ENCODE results near the gene NKX2-1. TPM values are rescaled to one million over a fixed set of nuclear protein-coding genes. Genes with fewer than 3 reads are reported as not detected.
"Not testable (repeated sequence)": the region's sequence is repeated elsewhere in the genome, so short reads cannot be mapped to it uniquely, and the experiment has no call there.

The NKX2-1 gene
- total and polyA plus RNA-seq, 2 donors (not counting 3 experiments of a cell fraction or from before 2014, with no cell fraction given): not detected

GRCh38 chr14:36477266-36477665 is 42.8 kb downstream of the NKX2-1 start:
- Histone ChIP-seq H3K79me2 (ENCODE audit: control insufficient read depth, insufficient read depth, low read length) (no peaks in the 10 kb centered on the region), H2AFZ (ENCODE audit: low read depth, low read length) (no peak overlapping the region), H3K4me2 (ENCODE audit: insufficient read depth, low read length) (no peak overlapping the region), H3K9me3 (replicated peaks; ENCODE audit: control insufficient read depth, insufficient read depth, low read length) (no peaks in the 10 kb centered on the region), H3K4me1 (ENCODE audit: control insufficient read depth, extremely low read depth, insufficient read depth, low read length) (no peaks in the 10 kb centered on the region), H3K27me3 (ENCODE audit: control insufficient read depth in 2 of 2, insufficient read depth in 2 of 2, low read length in 2 of 2) (no peaks in the 10 kb centered on the region), H4K20me1 (replicated peaks; ENCODE audit: control insufficient read depth, extremely low read depth, insufficient read depth, low read length) (no peaks in the 10 kb centered on the region), H3K4me3 (replicated peaks in 1 of 3; ENCODE audit: insufficient read depth in 1 of 3, low read depth in 1 of 3, low read length in 3 of 3) (no peak overlapping the region), H3K9ac (replicated peaks; ENCODE audit: extremely low read depth, insufficient read depth, low read length) (no peak overlapping the region), H3K36me3 (ENCODE audit: control insufficient read depth in 2 of 2, extremely low read depth in 1 of 2, insufficient read depth in 2 of 2, low read length in 2 of 2) (no peaks in the 10 kb centered on the region), H3K9me1 (replicated peaks; ENCODE audit: control insufficient read depth, extremely low read depth, insufficient read depth, low read length) (no peaks in the 10 kb centered on the region), H3K27ac (ENCODE audit: insufficient read depth, low read depth, low read length) (no peak overlapping the region)
- CTCF ChIA-PET: no interaction called here
- TF ChIP-seq JUN (IDR thresholded peaks at IDR 0.05; ENCODE audit: borderline replicate concordance, insufficient read depth, insufficient read length, low read depth) (no peak), POLR2AphosphoS5 (IDR thresholded peaks at IDR 0.05; ENCODE audit: insufficient read depth, low read depth, low read length) (no peak), MAX (IDR thresholded peaks at IDR 0.05; ENCODE audit: insufficient read depth, insufficient read length) (no peak), CTCF (IDR thresholded peaks at IDR 0.05; ENCODE audit: extremely low read depth in 1 of 2, insufficient read depth in 1 of 2, low read depth in 1 of 2, low read length in 2 of 2) (no peak)
- dilution Hi-C loops (cut with MboI; ENCODE audit: extremely low pct_ligation_motif_present, low sequenced_read_pairs) (no loop called here), intact Hi-C loops (cut with micrococcal nuclease) (no loop called here)
- no peak for FAIRE-seq
- POLR2A ChIA-PET: no interaction called here
- no TSS peak for BruUV-seq (replicated peaks)
- no peak for DNase-seq (ENCODE audit: low read depth, low spot score)

DNA sequence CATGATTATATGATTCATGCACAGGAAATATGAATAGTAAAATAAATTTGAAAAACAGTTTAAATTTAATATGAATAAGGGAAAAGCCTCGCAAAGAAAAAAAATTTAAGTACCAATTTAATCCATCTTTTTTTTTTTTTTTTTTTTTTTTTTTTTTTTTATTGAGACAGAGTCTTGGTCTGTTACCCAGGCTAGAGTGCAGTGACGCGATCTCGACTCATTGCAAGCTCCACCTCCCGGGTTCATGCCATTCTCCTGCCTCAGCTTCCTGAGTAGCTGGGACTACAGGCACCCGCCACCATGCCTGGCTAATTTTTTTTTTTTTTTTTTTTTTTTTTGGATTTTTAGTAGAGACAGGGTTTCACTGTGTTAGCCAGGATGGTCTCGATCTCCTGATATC is 44.0 kb downstream of the NKX2-1 start:
- H3K36me3 ChIP-seq (ENCODE audit: control insufficient read depth in 2 of 2, extremely low read depth in 1 of 2, insufficient read depth in 2 of 2, low read length in 2 of 2); FAIRE-seq; H3K4me1 ChIP-seq (ENCODE audit: control insufficient read depth, extremely low read depth, insufficient read depth, low read length); H3K4me2 ChIP-seq (ENCODE audit: insufficient read depth, low read length); H3K4me3 ChIP-seq (replicated peaks in 1 of 3; ENCODE audit: insufficient read depth in 1 of 3, low read depth in 1 of 3, low read length in 3 of 3); POLR2A ChIA-PET; H3K27ac ChIP-seq (ENCODE audit: insufficient read depth, low read depth, low read length); intact Hi-C loops (cut with micrococcal nuclease); CTCF ChIA-PET; BruUV-seq (replicated peaks); H3K79me2 ChIP-seq (ENCODE audit: control insufficient read depth, insufficient read depth, low read length); H3K9ac ChIP-seq (replicated peaks; ENCODE audit: extremely low read depth, insufficient read depth, low read length); H3K9me1 ChIP-seq (replicated peaks; ENCODE audit: control insufficient read depth, extremely low read depth, insufficient read depth, low read length); H3K9me3 ChIP-seq (replicated peaks; ENCODE audit: control insufficient read depth, insufficient read depth, low read length); H4K20me1 ChIP-seq (replicated peaks; ENCODE audit: control insufficient read depth, extremely low read depth, insufficient read depth, low read length); DNase-seq (ENCODE audit: low read depth, low spot score); H3K27me3 ChIP-seq (ENCODE audit: control insufficient read depth in 2 of 2, insufficient read depth in 2 of 2, low read length in 2 of 2); dilution Hi-C loops (cut with MboI; ENCODE audit: extremely low pct_ligation_motif_present, low sequenced_read_pairs); H2AFZ ChIP-seq (ENCODE audit: low read depth, low read length): not testable (repeated sequence)
